Lung (tissue), 12 donors: ENCODE results near the gene THRB. TPM values are rescaled to one million over a fixed set of nuclear protein-coding genes. Genes with fewer than 3 reads are reported as not detected.

Source experiments
- ATAC-seq: fragments of 200-7000 bp; cut with Tn5 transposase; one replicate; pipeline ENCODE4 v1.9.1; 2020; ENCODE audit warnings: moderate number of reproducible peaks; ENCODE audit not compliant: insufficient read depth, low FRiP score
- DNase-seq, 3 donors: peaks; one replicate each; pipeline ENCODE4 v3.0.0-alpha.2; 2013 to 2017
- H3K27ac ChIP-seq, 2 donors: one replicate each; pipeline ENCODE4 v1.5.1; 2013; ENCODE audit warnings: mild to moderate bottlenecking in 2 of 2, moderate library complexity in 2 of 2, control low read depth in 1 of 2, inconsistent platforms in 1 of 2, low read depth in 1 of 2, low read length in 1 of 2
- H3K27me3 ChIP-seq, 3 donors: one replicate each; pipeline ENCODE4 v1.5.1; 2013; ENCODE audit warnings: low read length in 2 of 3; ENCODE audit not compliant: control insufficient read depth in 3 of 3, insufficient read depth in 3 of 3
- H3K36me3 ChIP-seq, 4 donors: one replicate each; pipeline ENCODE4 v1.5.1; 2013; ENCODE audit warnings: low read length in 4 of 4, mild to moderate bottlenecking in 1 of 4, moderate library complexity in 1 of 4; ENCODE audit not compliant: control insufficient read depth in 4 of 4, insufficient read depth in 4 of 4
- H3K4me1 ChIP-seq, 5 donors: one replicate each; pipeline ENCODE4 v1.5.1; 2013; ENCODE audit warnings: low read length in 5 of 5, mild to moderate bottlenecking in 2 of 5, moderate library complexity in 1 of 5; ENCODE audit not compliant: control insufficient read depth in 5 of 5, insufficient read depth in 5 of 5
- H3K4me3 ChIP-seq: one replicate; pipeline ENCODE4 v1.5.1; 2013; ENCODE audit warnings: mild to moderate bottlenecking, control low read depth, moderate library complexity
- H3K9ac ChIP-seq, 2 donors: one replicate each; pipeline ENCODE4 v1.5.1; 2013; ENCODE audit warnings: low read length in 2 of 2, control low read depth in 1 of 2; ENCODE audit not compliant: insufficient read depth in 1 of 2
- H3K9me3 ChIP-seq, 4 donors: one replicate each; pipeline ENCODE4 v1.5.1; 2013; ENCODE audit warnings: low read length in 3 of 4, mild to moderate bottlenecking in 1 of 4, moderate library complexity in 1 of 4; ENCODE audit not compliant: control insufficient read depth in 4 of 4, insufficient read depth in 3 of 4
- WGBS, 2 donors: extraction: QIAGEN DNeasy Blood & Tissue Kit; methylation state at CpG; one replicate each; pipeline ENCODE4 v1.1.7; 2013; 5-methylcytosine and 5-hydroxymethylcytosine counted together
- polyA plus RNA-seq, 2 donors: library from polyadenylated mRNA; stranded (reverse); fragments of 200-250 nt; gene quantifications; one replicate each; pipeline ENCODE4 v1.2.1, GENCODE V29; 2013
- total RNA-seq, 2 donors: library from RNA; depleted of rRNA in 1 of 2; stranded (reverse); fragments of >200 nt in 1 of 2; gene quantifications; one replicate each; pipeline ENCODE4 v1.2.1, GENCODE V29; 2014 to 2021
- TF ChIP-seq, protein P1 (sequence below): IDR thresholded peaks from 2 replicates; pipeline ENCODE4 v1.5.1; 2012; ENCODE audit warnings: mild to moderate bottlenecking; ENCODE audit errors: control extremely low read depth, extremely low read depth
- donor health status: control.
- donor health status: control.
- donor health status: Bipolar disorder and iron deficiency.
- donor health status: healthy.
- donor health status: DM: yes; HTN: yes; CAD: no.

The THRB gene
- total and polyA plus RNA-seq, 4 donors, result 2.1 to 23.5 (median 6.1) TPM

DNA sequence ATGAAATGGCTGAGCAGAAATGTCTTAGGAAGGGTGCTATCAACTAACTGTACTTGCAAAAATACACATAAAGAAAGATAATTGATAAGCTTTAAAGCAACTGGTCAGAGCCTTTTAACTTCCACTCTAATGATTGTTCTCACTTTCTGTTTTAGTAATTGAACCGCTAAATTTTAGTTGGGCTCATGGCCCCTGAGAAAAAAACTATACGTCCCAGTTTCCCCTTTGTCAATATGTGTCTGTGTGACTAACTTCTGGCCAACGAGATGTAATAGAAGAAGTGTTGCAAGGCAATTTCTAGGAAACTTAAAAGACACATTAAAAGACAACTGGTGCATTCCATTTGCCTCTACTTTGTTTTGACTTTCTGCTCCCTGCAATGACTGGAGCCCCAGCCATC lies 325.7 kb downstream of the THRB start:
- no peak for ATAC-seq
- Histone ChIP-seq H3K36me3 (no peaks in the 10 kb centered on the region), H3K27me3 (no peaks in the 10 kb centered on the region), H3K9ac (no peak overlapping the region), H3K4me1 (peaks cover 0 to 8% (median 3%) of the 10 kb centered on the region in 5 donors), H3K9me3 (no peaks in the 10 kb centered on the region), H3K27ac (no peak overlapping the region), H3K4me3 (no peak overlapping the region)
- 81 to 82% methylated on average over 3 of the region's 3 CpGs for WGBS, 2 donors
- TF ChIP-seq, protein P1, sequence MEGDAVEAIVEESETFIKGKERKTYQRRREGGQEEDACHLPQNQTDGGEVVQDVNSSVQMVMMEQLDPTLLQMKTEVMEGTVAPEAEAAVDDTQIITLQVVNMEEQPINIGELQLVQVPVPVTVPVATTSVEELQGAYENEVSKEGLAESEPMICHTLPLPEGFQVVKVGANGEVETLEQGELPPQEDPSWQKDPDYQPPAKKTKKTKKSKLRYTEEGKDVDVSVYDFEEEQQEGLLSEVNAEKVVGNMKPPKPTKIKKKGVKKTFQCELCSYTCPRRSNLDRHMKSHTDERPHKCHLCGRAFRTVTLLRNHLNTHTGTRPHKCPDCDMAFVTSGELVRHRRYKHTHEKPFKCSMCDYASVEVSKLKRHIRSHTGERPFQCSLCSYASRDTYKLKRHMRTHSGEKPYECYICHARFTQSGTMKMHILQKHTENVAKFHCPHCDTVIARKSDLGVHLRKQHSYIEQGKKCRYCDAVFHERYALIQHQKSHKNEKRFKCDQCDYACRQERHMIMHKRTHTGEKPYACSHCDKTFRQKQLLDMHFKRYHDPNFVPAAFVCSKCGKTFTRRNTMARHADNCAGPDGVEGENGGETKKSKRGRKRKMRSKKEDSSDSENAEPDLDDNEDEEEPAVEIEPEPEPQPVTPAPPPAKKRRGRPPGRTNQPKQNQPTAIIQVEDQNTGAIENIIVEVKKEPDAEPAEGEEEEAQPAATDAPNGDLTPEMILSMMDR, result no peak
- no peak for DNase-seq

DNA sequence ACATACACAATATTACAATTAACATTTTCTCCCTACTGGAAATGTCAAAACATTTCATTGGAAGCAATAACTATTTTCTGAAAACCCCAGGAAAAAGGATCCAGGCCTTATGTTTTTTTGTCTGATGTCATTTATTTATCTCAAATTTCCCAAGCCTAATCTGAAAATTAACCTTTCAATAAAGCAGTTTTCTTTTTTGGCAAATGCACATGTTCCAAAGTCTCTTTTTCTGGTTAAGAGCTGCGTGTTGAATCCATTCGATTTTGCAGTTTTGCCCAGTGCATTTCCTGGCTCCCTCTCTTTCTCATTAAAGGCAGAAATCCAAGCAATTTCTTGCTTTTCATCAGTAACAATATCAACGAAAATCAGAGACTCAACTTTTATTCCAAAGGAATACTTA lies 327.2 kb downstream of the THRB start:
- H3K4me1 ChIP-seq, result peaks cover 0 to 5% (median 3%) of the 10 kb centered on the region in 5 donors
- DNase-seq, result no peak
- no peaks in the 10 kb centered on the region for H3K9me3 ChIP-seq
- no peak overlapping the region for H3K4me3 ChIP-seq
- H3K36me3 ChIP-seq, result no peaks in the 10 kb centered on the region
- H3K27ac ChIP-seq, result no peak overlapping the region
- 71 to 78% methylated on average over 3 of the region's 3 CpGs for whole genome bisulfite sequencing, 2 donors
- TF ChIP-seq, protein P1, result no peak
- no peak overlapping the region for H3K9ac ChIP-seq
- H3K27me3 ChIP-seq, result no peaks in the 10 kb centered on the region
- ATAC-seq, result no peak

DNA sequence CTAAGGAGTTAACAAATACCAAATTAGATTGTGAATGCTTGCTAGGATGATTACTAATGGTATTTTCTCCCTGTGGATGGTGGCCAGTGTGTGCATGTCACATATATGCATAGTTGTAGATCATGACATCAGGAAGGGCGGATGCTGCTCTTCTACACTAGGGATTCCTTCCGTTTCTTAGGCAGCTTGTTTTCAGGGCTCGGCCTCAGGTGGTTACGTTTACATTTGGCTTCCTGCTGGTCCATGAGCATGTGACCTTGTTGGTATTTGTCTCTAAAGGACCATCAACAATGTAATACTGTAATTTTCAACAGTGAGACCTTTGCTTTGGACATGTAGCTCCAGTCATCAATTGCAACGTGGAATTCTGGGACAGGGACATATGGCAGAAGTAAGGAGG lies 328.1 kb downstream of the THRB start:
- Histone ChIP-seq H3K4me3 (no peak overlapping the region), H3K36me3 (no peaks in the 10 kb centered on the region), H3K27ac (no peak overlapping the region), H3K9me3 (no peaks in the 10 kb centered on the region), H3K4me1 (peaks cover 0 to 6% (median 3%) of the 10 kb centered on the region in 5 donors), H3K9ac (no peak overlapping the region), H3K27me3 (no peaks in the 10 kb centered on the region)
- 84 to 90% methylated on average over 5 of the region's 5 CpGs for WGBS, 2 donors
- no peak for DNase-seq
- TF ChIP-seq, protein P1, result no peak
- ATAC-seq, result no peak

DNA sequence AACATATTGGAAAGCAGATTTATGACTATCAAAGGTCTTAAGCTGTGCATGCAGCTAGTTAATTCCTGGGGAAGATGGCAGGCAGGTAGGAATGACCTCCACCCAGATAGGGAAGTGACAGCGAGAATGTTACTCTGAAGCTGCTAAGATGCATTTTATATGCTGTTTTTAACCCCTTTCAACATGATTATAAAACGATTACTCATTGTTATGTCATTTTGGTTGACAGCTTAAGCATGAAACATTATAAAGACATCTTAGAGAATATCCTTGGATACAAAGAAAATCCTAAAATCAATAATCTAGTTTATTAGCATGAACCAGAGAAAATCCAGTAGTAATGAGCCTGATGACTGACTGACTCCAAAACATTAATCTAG lies 329.1 kb downstream of the THRB start:
- ATAC-seq (no peak), DNase-seq (no peak)
- no peak overlapping the region for H3K4me3 ChIP-seq
- no peak overlapping the region for H3K9ac ChIP-seq
- H3K27ac ChIP-seq, result no peak overlapping the region
- H3K4me1 ChIP-seq, result peaks cover 0 to 10% (median 5%) of the 10 kb centered on the region in 5 donors
- TF ChIP-seq, protein P1, result no peak
- WGBS, 2 donors, result 91 to 93% methylated on average over 2 of the region's 2 CpGs
- no peaks in the 10 kb centered on the region for H3K36me3 ChIP-seq
- no peaks in the 10 kb centered on the region for H3K27me3 ChIP-seq
- H3K9me3 ChIP-seq, result no peaks in the 10 kb centered on the region
